HepG2 (cell line): Measurements from ENCODE around the gene JADE2. TPM values are rescaled to one million over a fixed set of nuclear protein-coding genes. Genes with fewer than 3 reads are reported as not detected.

Experiments used
- ATAC-seq: fragments of 200-7000 bp; cut with Tn5 transposase; 3 replicates; pipeline ENCODE4 v1.9.1; 2020; ENCODE audit warnings: mild to moderate bottlenecking, moderate library complexity
- BruUV-seq: library from RNA; stranded (reverse); fragments of 400-500 nt; replicated peaks from 2 replicates; lab custom pipeline; 2021; lab: Mats Ljungman, UMichigan
- CTCF ChIA-PET: fragments of 300-600 bp; formaldehyde crosslinking; extraction: SDS; loops from one replicate; lab custom pipeline; 2021; ENCODE audit warnings: low total read pairs, inconsistent platforms, low intra/inter-chr PET ratio; lab: Yijun Ruan, JAX
- POLR2A ChIA-PET: fragments of 350-600 bp; sonication (Branson Sonifier 250); formaldehyde crosslinking; loops from one replicate; lab custom pipeline; 2020; ENCODE audit warnings: antibody characterized with exemption, inconsistent platforms; lab: Yijun Ruan, JAX
- DNase-seq: peaks from one replicate; pipeline ENCODE4 v3.0.0-alpha.2; 2015; ENCODE audit warnings: low spot score
- FAIRE-seq: peaks from 3 replicates; lab custom pipeline; 2011; peaks lifted over from hg19 to GRCh38; lab: Jason Lieb, UNC
- H2AFZ ChIP-seq: one replicate; pipeline ENCODE4 v1.6.1; 2011; ENCODE audit warnings: low read length, inconsistent platforms
- H3K27ac ChIP-seq: fragments of 300-600 bp; 3 replicates; pipeline ENCODE4 v1.8.0; 2011; ENCODE audit warnings: mixed run types, mild to moderate bottlenecking, mixed read lengths, low read length, inconsistent platforms; ENCODE audit not compliant: insufficient read depth; ENCODE audit errors: extremely low read length
- H3K27me3 ChIP-seq, 2 experiments: fragments of 200-600 bp in 1 of 2; 2 replicates in 1 of 2; 3 replicates in 1 of 2; pipeline versions ENCODE4 v1.6.0 to v1.8.0; 2011; ENCODE audit warnings: low read length in 2 of 2, mild to moderate bottlenecking in 2 of 2, moderate library complexity in 2 of 2, inconsistent platforms in 1 of 2; ENCODE audit not compliant: insufficient read depth in 2 of 2, control insufficient read depth in 1 of 2
- H3K36me3 ChIP-seq, 2 experiments: fragments of 200-600 bp in 1 of 2; replicated peaks in 1 of 2; 2 replicates in 1 of 2; 3 replicates in 1 of 2; pipeline versions ENCODE4 v1.5.1 to v1.8.0; 2011; ENCODE audit warnings: low read length in 2 of 2, inconsistent platforms in 1 of 2; ENCODE audit not compliant: insufficient read depth in 2 of 2, control insufficient read depth in 1 of 2
- H3K4me1 ChIP-seq: 2 replicates; pipeline ENCODE4 v1.5.1; 2012; ENCODE audit warnings: low read length, inconsistent platforms; ENCODE audit not compliant: insufficient read depth
- H3K4me2 ChIP-seq: 2 replicates; pipeline ENCODE4 v1.6.0; 2011; ENCODE audit warnings: low read depth, low read length, inconsistent platforms
- H3K4me3 ChIP-seq, 3 experiments: fragments of 200-600 bp in 1 of 3; sonication (generic), shearing (Covaris generic) in 1 of 3; replicated peaks in 1 of 3; 2 replicates each; pipeline ENCODE4 v1.5.1; 2011 to 2016; ENCODE audit warnings: low read length in 3 of 3, inconsistent platforms in 2 of 3, low read depth in 2 of 3, mild to moderate bottlenecking in 2 of 3, control low read depth in 1 of 3, mixed read lengths in 1 of 3; ENCODE audit not compliant: insufficient read depth in 1 of 3
- H3K79me2 ChIP-seq: one replicate; pipeline ENCODE4 v1.6.1; 2011; ENCODE audit warnings: low read length, inconsistent platforms; ENCODE audit not compliant: insufficient read depth
- H3K9ac ChIP-seq: 2 replicates; pipeline ENCODE4 v1.6.0; 2011; ENCODE audit warnings: mild to moderate bottlenecking, low read depth, low read length, inconsistent platforms; ENCODE audit not compliant: insufficient read depth
- H3K9me3 ChIP-seq: 2 replicates; pipeline ENCODE4 v1.5.1; 2012; ENCODE audit warnings: mild to moderate bottlenecking, low read length
- H4K20me1 ChIP-seq: 2 replicates; pipeline ENCODE4 v1.6.0; 2011; ENCODE audit warnings: inconsistent platforms, mild to moderate bottlenecking, low read length, moderate library complexity; ENCODE audit not compliant: insufficient read depth
- ELF1 ChIP-seq: sonication (generic); formaldehyde crosslinking; IDR thresholded peaks from 2 replicates; pipeline ENCODE4 v1.4.0; 2020; ENCODE audit warnings: missing genetic modification reagents
- HES4 ChIP-seq: sonication (generic); formaldehyde crosslinking; IDR thresholded peaks from 2 replicates; pipeline ENCODE4 v1.9.0; 2021; ENCODE audit warnings: mild to moderate bottlenecking, missing genetic modification reagents, borderline replicate concordance
- PCBP2 ChIP-seq: fragments of 200-400 bp; formaldehyde crosslinking; optimal IDR thresholded peaks from 2 replicates; pipeline ENCODE3; 2018; ENCODE audit warnings: low read length, low read depth; ENCODE audit not compliant: poor library complexity, severe bottlenecking
- ZNF253 ChIP-seq: sonication (generic); formaldehyde crosslinking; IDR thresholded peaks from 2 replicates; pipeline ENCODE4 v1.8.0; 2022; ENCODE audit warnings: mild to moderate bottlenecking, missing genetic modification reagents, borderline replicate concordance
- ZNF589 ChIP-seq: sonication (generic); formaldehyde crosslinking; conservative IDR thresholded peaks from 2 replicates; pipeline ENCODE4 v1.8.0; 2022; ENCODE audit warnings: mild to moderate bottlenecking, moderate library complexity, missing genetic modification reagents
- ZNF619 ChIP-seq: sonication (generic); formaldehyde crosslinking; IDR thresholded peaks from 2 replicates; pipeline ENCODE4 v1.4.0; 2020; ENCODE audit warnings: mild to moderate bottlenecking, missing genetic modification reagents
- WGBS: methylation state at CpG from one replicate; pipeline ENCODE4 v1.1.6; 2017; ENCODE audit warnings: low lambda C conversion rate; 5-methylcytosine and 5-hydroxymethylcytosine counted together
- in situ Hi-C: cut with HindIII; loops from 2 replicates; pipeline ENCODE4 v1.10.0; 2017; ENCODE audit warnings: low pct_unique_long_range_greater_than_20kb; ENCODE audit not compliant: extremely low pct_ligation_motif_present
- intact Hi-C: fragments of 100-400 bp; cut with micrococcal nuclease; formaldehyde crosslinking; loops from one replicate; pipeline ENCODE4 v1.10.0; 2022; ENCODE audit not compliant: unreplicated experiment
- polyA plus RNA-seq, 8 experiments: library from polyadenylated mRNA; depleted of rRNA in 3 of 8; stranded (reverse) in 7 of 8; unstranded in 1 of 8; fragments of >200 nt; fragmentation: Illumina TruSeq in 4 of 8; extraction: Trizol in 4 of 8; gene quantifications; 2 replicates each; pipeline versions ENCODE4 v1.2.1 to v1.2.3, GENCODE V29; 2011 to 2016; ENCODE audit warnings: low read depth in 4 of 8, missing spikeins in 1 of 8, mixed read lengths in 1 of 8; ENCODE audit not compliant: insufficient read depth in 1 of 8
- total RNA-seq, 5 experiments: library from RNA; depleted of rRNA; stranded (reverse); fragments of >200 nt; fragmentation: Illumina TruSeq; extraction: Trizol; gene quantifications; 2 replicates each; pipeline ENCODE4 v1.2.3, GENCODE V29; 2016; ENCODE audit warnings: low read depth in 1 of 5
- TF ChIP-seq, protein P1 (sequence below): sonication (generic); formaldehyde crosslinking; IDR thresholded peaks from 2 replicates; pipeline ENCODE4 v1.5.1; 2020; ENCODE audit warnings: mild to moderate bottlenecking, moderate library complexity, missing genetic modification reagents
- TF ChIP-seq, protein P2 (sequence below): sonication (generic); formaldehyde crosslinking; IDR thresholded peaks from 2 replicates; pipeline ENCODE4 v1.4.0; 2020; ENCODE audit warnings: missing genetic modification reagents
- TF ChIP-seq, protein P3 (sequence below): sonication (generic); formaldehyde crosslinking; IDR thresholded peaks from 2 replicates; pipeline ENCODE4 v1.4.0; 2020; ENCODE audit warnings: missing genetic modification reagents
- TF ChIP-seq, protein P4 (sequence below): sonication (generic); formaldehyde crosslinking; IDR thresholded peaks from 2 replicates; pipeline ENCODE4 v1.8.0; 2022; ENCODE audit warnings: missing genetic modification reagents, low read depth, mild to moderate bottlenecking, borderline replicate concordance

JADE2 gene
- total and polyA plus RNA-seq, 2 of the 13 experiments (the other 11 are each of a cell fraction or from before 2014, with no cell fraction given): 7.5 to 15.1 TPM

DNA sequence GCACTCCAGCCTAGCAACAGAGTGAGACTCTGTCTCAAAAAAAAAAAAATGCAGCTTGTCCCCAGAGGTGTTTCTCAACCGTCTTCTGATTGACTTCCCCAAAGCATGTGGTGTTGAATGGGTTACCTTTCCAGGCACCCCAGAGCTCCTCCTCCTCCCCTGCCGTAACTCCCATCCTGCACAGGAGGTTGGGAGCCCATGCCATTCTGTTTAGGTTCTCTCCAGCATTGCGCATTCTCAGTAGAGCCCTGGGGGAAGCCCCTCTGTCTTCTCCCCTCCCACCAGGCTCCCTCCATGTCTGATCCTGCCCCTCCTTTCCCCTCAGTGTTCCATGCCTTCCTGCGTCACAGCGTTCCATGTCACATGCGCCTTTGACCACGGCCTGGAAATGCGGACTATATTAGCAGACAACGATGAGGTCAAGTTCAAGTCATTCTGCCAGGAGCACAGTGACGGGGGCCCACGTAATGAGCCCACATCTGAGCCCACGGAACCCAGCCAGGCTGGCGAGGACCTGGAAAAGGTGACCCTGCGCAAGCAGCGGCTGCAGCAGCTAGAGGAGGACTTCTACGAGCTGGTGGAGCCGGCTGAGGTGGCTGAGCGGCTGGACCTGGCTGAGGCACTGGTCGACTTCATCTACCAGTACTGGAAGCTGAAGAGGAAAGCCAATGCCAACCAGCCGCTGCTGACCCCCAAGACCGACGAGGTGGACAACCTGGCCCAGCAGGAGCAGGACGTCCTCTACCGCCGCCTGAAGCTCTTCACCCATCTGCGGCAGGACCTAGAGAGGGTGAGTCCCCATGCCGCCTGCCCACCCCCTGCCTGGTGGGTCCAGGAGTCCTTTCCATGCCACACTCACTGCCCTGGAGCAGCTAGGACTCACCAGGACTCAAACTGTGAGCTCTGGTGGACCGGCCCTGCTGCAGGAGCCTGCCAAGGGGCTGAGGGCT lies 40.6 kb downstream of the JADE2 start:
- Histone ChIP-seq H3K4me2 (no peak overlapping the region), H3K4me1 (no peaks in the 10 kb centered on the region), H3K4me3 (no peak overlapping the region), H3K79me2 (no peaks in the 10 kb centered on the region), H3K36me3 (peaks cover 35 to 76% of the 10 kb centered on the region in 2 experiments; a peak in 4 of 5 replicates), H3K27me3 (no peaks in the 10 kb centered on the region), H3K27ac (no peak overlapping the region), H4K20me1 (no peaks in the 10 kb centered on the region), H3K9ac (no peak overlapping the region), H3K9me3 (no peaks in the 10 kb centered on the region), H2AFZ (no peak overlapping the region)
- BruUV-seq: no TSS peak
- DNase-seq: no peak
- ChIA-PET POLR2A (no interaction called here), CTCF (no interaction called here)
- in situ Hi-C loops: no loop called here
- intact Hi-C loops: no loop called here
- no peak for ATAC-seq
- WGBS: 98% methylated on average over 23 of the region's 28 CpGs
- FAIRE-seq: no peak
- TF ChIP-seq ZNF253 (CRISPR knock-in tag) (no peak), HES4 (CRISPR knock-in tag) (no peak), ZNF589 (CRISPR knock-in tag) (no peak), ELF1 (CRISPR knock-in tag) (no peak), ZNF619 (CRISPR knock-in tag) (no peak), PCBP2 (no peak)
- TF ChIP-seq, protein P1, sequence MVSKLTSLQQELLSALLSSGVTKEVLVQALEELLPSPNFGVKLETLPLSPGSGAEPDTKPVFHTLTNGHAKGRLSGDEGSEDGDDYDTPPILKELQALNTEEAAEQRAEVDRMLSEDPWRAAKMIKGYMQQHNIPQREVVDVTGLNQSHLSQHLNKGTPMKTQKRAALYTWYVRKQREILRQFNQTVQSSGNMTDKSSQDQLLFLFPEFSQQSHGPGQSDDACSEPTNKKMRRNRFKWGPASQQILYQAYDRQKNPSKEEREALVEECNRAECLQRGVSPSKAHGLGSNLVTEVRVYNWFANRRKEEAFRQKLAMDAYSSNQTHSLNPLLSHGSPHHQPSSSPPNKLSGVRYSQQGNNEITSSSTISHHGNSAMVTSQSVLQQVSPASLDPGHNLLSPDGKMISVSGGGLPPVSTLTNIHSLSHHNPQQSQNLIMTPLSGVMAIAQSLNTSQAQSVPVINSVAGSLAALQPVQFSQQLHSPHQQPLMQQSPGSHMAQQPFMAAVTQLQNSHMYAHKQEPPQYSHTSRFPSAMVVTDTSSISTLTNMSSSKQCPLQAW (CRISPR knock-in tag): no peak
- TF ChIP-seq, protein P2, sequence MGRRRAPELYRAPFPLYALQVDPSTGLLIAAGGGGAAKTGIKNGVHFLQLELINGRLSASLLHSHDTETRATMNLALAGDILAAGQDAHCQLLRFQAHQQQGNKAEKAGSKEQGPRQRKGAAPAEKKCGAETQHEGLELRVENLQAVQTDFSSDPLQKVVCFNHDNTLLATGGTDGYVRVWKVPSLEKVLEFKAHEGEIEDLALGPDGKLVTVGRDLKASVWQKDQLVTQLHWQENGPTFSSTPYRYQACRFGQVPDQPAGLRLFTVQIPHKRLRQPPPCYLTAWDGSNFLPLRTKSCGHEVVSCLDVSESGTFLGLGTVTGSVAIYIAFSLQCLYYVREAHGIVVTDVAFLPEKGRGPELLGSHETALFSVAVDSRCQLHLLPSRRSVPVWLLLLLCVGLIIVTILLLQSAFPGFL (CRISPR knock-in tag): no peak
- TF ChIP-seq, protein P3, sequence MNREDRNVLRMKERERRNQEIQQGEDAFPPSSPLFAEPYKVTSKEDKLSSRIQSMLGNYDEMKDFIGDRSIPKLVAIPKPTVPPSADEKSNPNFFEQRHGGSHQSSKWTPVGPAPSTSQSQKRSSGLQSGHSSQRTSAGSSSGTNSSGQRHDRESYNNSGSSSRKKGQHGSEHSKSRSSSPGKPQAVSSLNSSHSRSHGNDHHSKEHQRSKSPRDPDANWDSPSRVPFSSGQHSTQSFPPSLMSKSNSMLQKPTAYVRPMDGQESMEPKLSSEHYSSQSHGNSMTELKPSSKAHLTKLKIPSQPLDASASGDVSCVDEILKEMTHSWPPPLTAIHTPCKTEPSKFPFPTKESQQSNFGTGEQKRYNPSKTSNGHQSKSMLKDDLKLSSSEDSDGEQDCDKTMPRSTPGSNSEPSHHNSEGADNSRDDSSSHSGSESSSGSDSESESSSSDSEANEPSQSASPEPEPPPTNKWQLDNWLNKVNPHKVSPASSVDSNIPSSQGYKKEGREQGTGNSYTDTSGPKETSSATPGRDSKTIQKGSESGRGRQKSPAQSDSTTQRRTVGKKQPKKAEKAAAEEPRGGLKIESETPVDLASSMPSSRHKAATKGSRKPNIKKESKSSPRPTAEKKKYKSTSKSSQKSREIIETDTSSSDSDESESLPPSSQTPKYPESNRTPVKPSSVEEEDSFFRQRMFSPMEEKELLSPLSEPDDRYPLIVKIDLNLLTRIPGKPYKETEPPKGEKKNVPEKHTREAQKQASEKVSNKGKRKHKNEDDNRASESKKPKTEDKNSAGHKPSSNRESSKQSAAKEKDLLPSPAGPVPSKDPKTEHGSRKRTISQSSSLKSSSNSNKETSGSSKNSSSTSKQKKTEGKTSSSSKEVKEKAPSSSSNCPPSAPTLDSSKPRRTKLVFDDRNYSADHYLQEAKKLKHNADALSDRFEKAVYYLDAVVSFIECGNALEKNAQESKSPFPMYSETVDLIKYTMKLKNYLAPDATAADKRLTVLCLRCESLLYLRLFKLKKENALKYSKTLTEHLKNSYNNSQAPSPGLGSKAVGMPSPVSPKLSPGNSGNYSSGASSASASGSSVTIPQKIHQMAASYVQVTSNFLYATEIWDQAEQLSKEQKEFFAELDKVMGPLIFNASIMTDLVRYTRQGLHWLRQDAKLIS (CRISPR knock-in tag): no peak
- TF ChIP-seq, protein P4, sequence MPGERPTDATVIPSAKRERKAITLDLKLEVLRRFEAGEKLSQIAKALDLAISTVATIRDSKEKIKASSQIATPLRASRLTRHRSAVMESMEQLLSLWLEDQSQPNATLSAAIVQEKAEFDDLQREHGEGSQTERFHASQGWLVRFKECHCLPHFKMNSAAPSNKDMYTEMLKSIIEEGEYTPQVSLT: no peak
